SK-N-DZ (cell line): ENCODE measurements around the gene ZNF808.
"Not testable (repeated sequence)": the region's sequence is repeated elsewhere in the genome, so short reads cannot be mapped to it uniquely, and the experiment has no call there.

Experiments used
- DNase-seq: peaks from one replicate; pipeline ENCODE4 v3.0.0-alpha.2; 2015; ENCODE audit warnings: low spot score
- small RNA-seq, 2 experiments: library from RNA; depleted of rRNA; stranded (forward); fragments of <200 nt; gene quantifications; one replicate each; pipeline ENCODE3, GENCODE V24; 2014

ZNF808 gene

GRCh38 chr19:52592301-52592700 lies 64.8 kb downstream of the ZNF808 start:
- DNase-seq = no peak

GRCh38 chr19:52593441-52593840 lies 66.0 kb downstream of the ZNF808 start:
- not testable (repeated sequence) for DNase-seq

GRCh38 chr19:52599241-52599640 lies 71.8 kb downstream of the ZNF808 start:
- DNase-seq = no peak

- DNase-seq = no peak
Measured at GRCh38 chr19:52600639-52601024, 73.2 kb downstream of the ZNF808 start.

GRCh38 chr19:52601025-52601973 lies 73.8 kb downstream of the ZNF808 start:
- DNase-seq = peak; percentile 72

- DNase-seq = peak; percentile 11
Measured at GRCh38 chr19:52601974-52602366, 74.5 kb downstream of the ZNF808 start.

GRCh38 chr19:52602941-52603340 lies 75.5 kb downstream of the ZNF808 start:
- DNase-seq = no peak

- DNase-seq = no peak
Measured at GRCh38 chr19:52603558-52604207, 76.2 kb downstream of the ZNF808 start.

Small RNAs within 50 kb of the gene (small RNA-seq; reads per million reads assigned to genes)
- 0 reads per million in 2 experiments for gene RPL39P34
